Omental fat pad (tissue), 4 donors: ENCODE results near the gene NSMCE4A. TPM values are rescaled to one million over a fixed set of nuclear protein-coding genes. Genes with fewer than 3 reads are reported as not detected.
"Not testable (repeated sequence)": the region's sequence is repeated elsewhere in the genome, so short reads cannot be mapped to it uniquely, and the experiment has no call there.

Experiments used
- ATAC-seq: fragments of 150-250 bp; one replicate; pipeline ENCODE4 v1.9.1; 2016; ENCODE audit warnings: mild to moderate bottlenecking, moderate library complexity; ENCODE audit not compliant: low FRiP score
- DNase-seq: peaks from one replicate; pipeline ENCODE4 v3.0.0-alpha.2; 2019; ENCODE audit warnings: low spot score
- total RNA-seq, 4 donors: library from RNA; depleted of rRNA; stranded (reverse); fragments of >200 nt; gene quantifications; one replicate each; pipeline ENCODE4 v1.1.0, GENCODE V29; 2016
- TF ChIP-seq, protein P1 (sequence below), 3 donors: fragments of 450-650 bp; IDR thresholded peaks; one replicate each; pipeline ENCODE4 v1.5.1; 2016 to 2017; ENCODE audit warnings: antibody characterized with exemption in 3 of 3, mild to moderate bottlenecking in 3 of 3, moderate library complexity in 2 of 3

Gene NSMCE4A
- total RNA-seq, 4 donors from 2014 or later, result 36.0 to 99.1 (median 58.9) TPM

DNA sequence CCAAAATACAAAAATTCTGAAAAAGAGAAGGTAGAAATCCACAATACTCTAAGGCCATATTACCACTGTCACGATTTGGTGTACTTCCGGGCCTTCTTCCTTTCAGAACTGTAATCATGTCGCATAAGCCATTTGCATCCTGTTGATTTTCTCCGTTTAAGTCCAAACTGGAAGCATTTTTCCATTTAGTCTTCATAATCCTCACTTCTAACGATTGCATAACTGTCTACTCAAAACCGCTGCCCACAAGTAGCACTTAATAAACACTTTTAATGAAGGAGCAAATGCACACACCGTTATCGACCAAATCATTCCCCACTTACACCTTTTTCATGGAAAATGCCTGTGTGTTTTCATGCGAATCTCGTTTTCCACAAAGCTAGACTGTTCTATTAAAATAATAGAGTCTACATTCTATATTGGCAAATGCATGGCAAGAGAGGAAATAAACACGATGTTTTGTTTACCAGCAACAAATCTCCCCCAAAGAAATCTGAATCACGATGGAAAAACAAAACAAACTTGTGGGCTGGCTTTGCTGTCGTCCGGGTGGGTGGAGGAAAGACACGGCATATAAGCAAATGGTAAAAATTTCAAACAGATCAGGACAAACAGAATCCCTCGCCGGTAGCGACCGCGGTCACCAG, 48.2 kb downstream of the NSMCE4A start:
- DNase-seq (no peak), ATAC-seq (no peak)
- TF ChIP-seq, protein P1, sequence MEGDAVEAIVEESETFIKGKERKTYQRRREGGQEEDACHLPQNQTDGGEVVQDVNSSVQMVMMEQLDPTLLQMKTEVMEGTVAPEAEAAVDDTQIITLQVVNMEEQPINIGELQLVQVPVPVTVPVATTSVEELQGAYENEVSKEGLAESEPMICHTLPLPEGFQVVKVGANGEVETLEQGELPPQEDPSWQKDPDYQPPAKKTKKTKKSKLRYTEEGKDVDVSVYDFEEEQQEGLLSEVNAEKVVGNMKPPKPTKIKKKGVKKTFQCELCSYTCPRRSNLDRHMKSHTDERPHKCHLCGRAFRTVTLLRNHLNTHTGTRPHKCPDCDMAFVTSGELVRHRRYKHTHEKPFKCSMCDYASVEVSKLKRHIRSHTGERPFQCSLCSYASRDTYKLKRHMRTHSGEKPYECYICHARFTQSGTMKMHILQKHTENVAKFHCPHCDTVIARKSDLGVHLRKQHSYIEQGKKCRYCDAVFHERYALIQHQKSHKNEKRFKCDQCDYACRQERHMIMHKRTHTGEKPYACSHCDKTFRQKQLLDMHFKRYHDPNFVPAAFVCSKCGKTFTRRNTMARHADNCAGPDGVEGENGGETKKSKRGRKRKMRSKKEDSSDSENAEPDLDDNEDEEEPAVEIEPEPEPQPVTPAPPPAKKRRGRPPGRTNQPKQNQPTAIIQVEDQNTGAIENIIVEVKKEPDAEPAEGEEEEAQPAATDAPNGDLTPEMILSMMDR (IDR thresholded peaks at IDR 0.05), result no peak

DNA sequence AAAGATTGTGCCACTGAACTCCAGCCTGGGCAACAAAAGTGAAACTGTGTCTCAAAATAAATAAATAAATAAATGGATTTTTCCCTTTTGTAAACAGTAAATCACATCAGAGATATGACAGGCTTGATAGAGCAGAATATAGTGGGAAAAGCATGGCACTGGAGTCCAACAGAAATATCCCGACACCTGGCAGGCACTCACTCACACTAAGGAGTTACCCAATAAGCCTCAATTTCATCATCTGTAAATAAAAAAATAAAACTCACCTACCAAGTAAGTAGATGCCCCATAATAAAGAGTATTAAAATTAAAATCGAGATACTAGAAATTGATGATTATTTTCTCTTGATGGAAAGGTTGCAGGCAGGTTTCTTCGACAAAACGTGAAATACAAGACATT, 48.9 kb downstream of the NSMCE4A start:
- TF ChIP-seq, protein P1 (IDR thresholded peaks at IDR 0.05), result no peak
- ATAC-seq, result no peak

DNA sequence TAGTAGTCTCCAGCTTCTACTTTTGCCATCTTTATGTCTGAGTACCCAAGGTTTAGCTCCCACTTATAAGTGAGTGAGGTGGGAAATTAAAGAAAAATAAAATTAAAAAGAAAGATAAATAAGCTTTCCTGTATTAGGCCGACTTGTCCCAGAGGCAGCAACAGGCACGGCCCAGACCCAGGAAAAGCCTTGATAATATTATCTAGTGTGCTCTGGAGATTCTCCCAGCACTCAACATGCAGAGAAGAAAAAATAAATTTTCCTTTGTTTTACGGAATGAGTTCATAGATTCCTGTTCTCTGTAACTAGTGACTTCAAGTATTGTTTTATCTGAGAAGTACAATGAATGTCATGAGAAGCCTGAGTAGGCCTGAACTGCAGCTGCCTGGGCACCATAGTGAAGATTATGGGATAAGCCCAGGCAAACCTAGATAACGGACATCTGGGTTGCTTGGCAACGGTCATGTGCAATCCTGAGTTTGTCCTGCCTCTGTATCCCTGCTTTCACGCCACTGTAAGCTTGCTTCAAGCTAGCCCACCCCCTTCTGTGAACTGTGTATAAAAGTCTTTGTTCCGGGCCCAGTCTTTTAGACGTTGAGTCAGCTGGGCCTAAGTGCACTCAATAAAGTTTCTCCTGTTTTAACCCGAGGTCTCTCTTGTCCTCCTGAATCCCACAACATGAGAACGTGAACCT, 53.6 kb downstream of the NSMCE4A start:
- TF ChIP-seq, protein P1 (IDR thresholded peaks at IDR 0.05), result no peak
- no peak for DNase-seq
- no peak for ATAC-seq

More for the DNA sequence above, 48.9 kb downstream of the NSMCE4A start:
- no peak for DNase-seq

DNA sequence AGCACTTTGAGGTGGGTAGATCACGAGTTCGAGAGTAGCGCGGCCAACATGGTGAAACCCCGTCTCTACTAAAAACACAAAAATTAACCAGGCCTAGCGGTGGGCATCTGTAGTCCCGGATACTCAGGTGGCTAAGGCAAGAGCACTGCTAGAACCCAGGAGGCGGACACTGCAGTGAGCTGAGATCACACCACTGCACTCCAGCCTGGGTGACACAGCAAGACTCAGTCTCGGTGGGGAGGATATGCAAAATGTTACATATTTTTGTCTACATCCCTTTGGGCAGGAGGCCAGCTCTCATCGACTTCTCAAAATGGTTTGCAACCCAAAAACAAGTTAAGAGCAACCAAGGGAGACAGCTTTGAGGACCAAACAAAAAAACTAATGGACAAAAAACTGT, 55.4 kb downstream of the NSMCE4A start:
- TF ChIP-seq, protein P1 (IDR thresholded peaks at IDR 0.05), result no peak
- no peak for ATAC-seq
- DNase-seq, result no peak

DNA sequence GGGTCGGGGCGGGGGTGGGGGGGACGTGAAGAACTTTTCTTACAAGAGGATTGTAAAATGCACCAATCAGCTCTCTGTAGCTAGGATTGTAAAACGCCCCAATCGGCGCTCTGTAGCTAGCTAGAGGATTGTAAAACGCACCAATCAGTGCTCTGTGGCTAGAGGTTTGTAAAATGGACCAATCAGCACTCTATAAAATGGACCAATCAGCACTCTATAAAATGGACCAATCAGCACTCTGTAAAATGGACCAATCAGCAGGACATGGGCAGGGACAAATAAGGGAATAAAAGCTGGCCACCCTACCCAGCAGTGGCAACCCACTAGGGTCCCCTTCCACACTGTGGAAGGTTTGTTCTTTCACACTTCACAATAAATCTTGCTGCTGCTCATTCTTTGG, 56.2 kb downstream of the NSMCE4A start:
- DNase-seq, ATAC-seq: not testable (repeated sequence)

DNA sequence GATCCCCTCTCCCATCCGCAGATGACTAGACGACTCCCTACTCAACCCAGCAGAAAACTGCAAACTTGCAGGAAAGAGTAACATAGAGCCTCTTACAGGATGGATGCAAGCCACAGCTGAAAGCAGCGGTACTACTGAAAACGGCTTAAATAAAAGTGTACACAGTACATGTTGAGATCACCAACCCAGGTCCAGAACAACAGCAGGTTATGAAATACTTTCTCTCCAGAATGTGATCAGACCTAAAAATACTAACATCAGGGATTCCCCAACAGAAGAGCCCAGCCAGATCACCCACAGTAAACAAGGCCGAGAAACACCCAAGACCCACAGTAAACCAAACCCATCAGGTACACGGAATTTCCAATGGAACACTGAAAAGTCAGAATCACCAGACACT, 60.4 kb downstream of the NSMCE4A start:
- TF ChIP-seq, protein P1 (IDR thresholded peaks at IDR 0.05), result no peak
- ATAC-seq (no peak), DNase-seq (no peak)

DNA sequence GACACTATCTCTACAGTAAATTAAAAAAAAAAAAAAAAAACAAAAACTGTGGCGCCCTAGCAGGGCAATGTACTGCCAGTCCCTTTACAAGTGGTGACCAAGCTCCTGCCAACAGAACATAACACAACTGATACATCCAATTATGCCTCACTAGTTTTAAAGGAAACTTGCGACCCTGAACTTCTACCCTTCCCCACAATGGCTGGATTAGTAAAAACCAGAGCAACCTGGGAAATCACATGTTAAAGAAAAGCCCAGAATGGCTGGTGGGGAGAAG, 63.7 kb downstream of the NSMCE4A start:
- TF ChIP-seq, protein P1 (IDR thresholded peaks at IDR 0.05), result no peak
- ATAC-seq (no peak), DNase-seq (no peak)
